D721Med (cell line): ENCODE results near the gene CCDC116.
"Not testable (repeated sequence)": the region's sequence is repeated elsewhere in the genome, so short reads cannot be mapped to it uniquely, and the experiment has no call there.

ENCODE experiments used
- DNase-seq: peaks from one replicate; pipeline ENCODE4 v3.0.0; 2011; ENCODE audit warnings: low spot score; ENCODE audit not compliant: insufficient read length
- FAIRE-seq: peaks from 2 replicates; lab custom pipeline; 2011; peaks lifted over from hg19 to GRCh38; lab: Jason Lieb, UNC
- CTCF ChIP-seq: IDR thresholded peaks from 2 replicates; pipeline ENCODE4 v1.5.1; 2012; ENCODE audit warnings: mild to moderate bottlenecking, control low read depth; ENCODE audit not compliant: insufficient read depth; ENCODE audit errors: missing control alignments

The CCDC116 gene

GRCh38 chr22:21613553-21614233 is 18.9 kb upstream of the CCDC116 start:
- no peak for TF ChIP-seq CTCF
- DNase-seq (no peak), FAIRE-seq (no peak)

GRCh38 chr22:21615731-21616130 is 16.8 kb upstream of the CCDC116 start:
- no peak for DNase-seq
- FAIRE-seq, result no peak
- no peak for TF ChIP-seq CTCF

- not testable (repeated sequence) for FAIRE-seq, DNase-seq
These were observed 15.2 kb upstream of the CCDC116 start for GRCh38 chr22:21617337-21617736.

GRCh38 chr22:21621025-21621424 is 11.5 kb upstream of the CCDC116 start:
- DNase-seq, result no peak
- no peak for FAIRE-seq
- TF ChIP-seq CTCF, result no peak

GRCh38 chr22:21622011-21622918 is 10.3 kb upstream of the CCDC116 start:
- FAIRE-seq (no peak), DNase-seq (no peak)
- TF ChIP-seq CTCF, result no peak

- DNase-seq (no peak), FAIRE-seq (no peak)
- TF ChIP-seq CTCF, result no peak
These were observed 9.5 kb upstream of the CCDC116 start for GRCh38 chr22:21622919-21623647.

GRCh38 chr22:21623648-21623970 is 9.0 kb upstream of the CCDC116 start:
- FAIRE-seq (no peak), DNase-seq (no peak)
- no peak for TF ChIP-seq CTCF
